ENCODE data around the gene UNC80. TPM values are rescaled to one million over a fixed set of nuclear protein-coding genes. Genes with fewer than 3 reads are reported as not detected.

Gene UNC80
- not detected for total RNA-seq

GRCh38 chr2:209771474-209772289, at the start of gene UNC80:
TSS of gene UNC80 (plus strand) at chr2:209771832. CDS start at chr2:209772073, 241 bp downstream.
- Mint-ChIP-seq H3K4me3 (no peak within 1 kb of the TSS), H3K27ac (no peak within 1 kb of the TSS), H3K9me3 (no peaks in the 10 kb centered on the region), H3K36me3 (ENCODE audit: low read depth) (no peaks in the 10 kb centered on the region), H3K4me1 (no peaks in the 10 kb centered on the region), H3K27me3 (peaks cover 18% of the 10 kb centered on the region)
- peak; percentile 27 for DNase-seq
- POLR2A ChIA-PET, result no interaction called here
- CTCF ChIA-PET, result interaction anchor here (0.7 kb wide), 1 partner anchor 192 kb away, joined by 3 read pairs; no protein-coding TSS in a partner anchor

- no peak for DNase-seq
- Mint-ChIP-seq H3K4me3 (no peak overlapping the region), H3K9me3 (no peaks in the 10 kb centered on the region), H3K4me1 (no peaks in the 10 kb centered on the region), H3K36me3 (ENCODE audit: low read depth) (no peaks in the 10 kb centered on the region), H3K27ac (no peak overlapping the region), H3K27me3 (no peaks in the 10 kb centered on the region)
- ChIA-PET POLR2A (no interaction called here), CTCF (no interaction called here)
Observed at GRCh38 chr2:209726311-209726710, 45.3 kb upstream of the UNC80 start.

- no peak for DNase-seq
- H3K27ac Mint-ChIP-seq, result no peak overlapping the region
- H3K36me3 Mint-ChIP-seq (ENCODE audit: low read depth), result no peaks in the 10 kb centered on the region
- no peaks in the 10 kb centered on the region for H3K27me3 Mint-ChIP-seq
- H3K4me3 Mint-ChIP-seq, result no peak overlapping the region
- no peaks in the 10 kb centered on the region for H3K9me3 Mint-ChIP-seq
- no peaks in the 10 kb centered on the region for H3K4me1 Mint-ChIP-seq
- ChIA-PET POLR2A (no interaction called here), CTCF (no interaction called here)
Observed at GRCh38 chr2:209727077-209727476, 44.6 kb upstream of the UNC80 start.

GRCh38 chr2:209734805-209735204, 36.8 kb upstream of the UNC80 start:
- CTCF ChIA-PET, result no interaction called here
- POLR2A ChIA-PET, result no interaction called here
- Mint-ChIP-seq H3K27me3 (no peaks in the 10 kb centered on the region), H3K9me3 (no peaks in the 10 kb centered on the region), H3K4me1 (no peaks in the 10 kb centered on the region), H3K4me3 (no peak overlapping the region), H3K27ac (no peak overlapping the region), H3K36me3 (ENCODE audit: low read depth) (no peaks in the 10 kb centered on the region)
- no peak for DNase-seq

GRCh38 chr2:209741953-209742352, 29.7 kb upstream of the UNC80 start:
- H3K36me3 Mint-ChIP-seq (ENCODE audit: low read depth), result no peaks in the 10 kb centered on the region
- DNase-seq, result no peak
- POLR2A ChIA-PET, result no interaction called here

GRCh38 chr2:209753020-209753419, 18.6 kb upstream of the UNC80 start:
- no peak for DNase-seq
- Mint-ChIP-seq H3K4me3 (no peak overlapping the region), H3K27me3 (peaks cover 2% of the 10 kb centered on the region), H3K36me3 (ENCODE audit: low read depth) (no peaks in the 10 kb centered on the region), H3K27ac (no peak overlapping the region), H3K4me1 (no peaks in the 10 kb centered on the region), H3K9me3 (no peaks in the 10 kb centered on the region)
- ChIA-PET CTCF (no interaction called here), POLR2A (no interaction called here)

More at GRCh38 chr2:209741953-209742352, 29.7 kb upstream of the UNC80 start:
- Mint-ChIP-seq H3K27ac (no peak overlapping the region), H3K4me1 (no peaks in the 10 kb centered on the region), H3K9me3 (no peaks in the 10 kb centered on the region), H3K27me3 (no peaks in the 10 kb centered on the region), H3K4me3 (no peak overlapping the region)
- CTCF ChIA-PET, result no interaction called here

- DNase-seq, result no peak
- no peaks in the 10 kb centered on the region for H3K9me3 Mint-ChIP-seq
- H3K4me3 Mint-ChIP-seq, result no peak overlapping the region
- no peaks in the 10 kb centered on the region for H3K36me3 Mint-ChIP-seq (ENCODE audit: low read depth)
- peaks cover 2% of the 10 kb centered on the region for H3K27me3 Mint-ChIP-seq
- ChIA-PET CTCF (no interaction called here), POLR2A (no interaction called here)
- no peak overlapping the region for H3K27ac Mint-ChIP-seq
- H3K4me1 Mint-ChIP-seq, result no peaks in the 10 kb centered on the region
Observed at GRCh38 chr2:209757163-209757562, 14.5 kb upstream of the UNC80 start.

- CTCF ChIA-PET, result interaction anchor here (0.8 kb wide), 1 partner anchor 16 kb away, joined by 3 read pairs; no protein-coding TSS in a partner anchor
- H3K27ac Mint-ChIP-seq, result no peak overlapping the region
- no peaks in the 10 kb centered on the region for H3K36me3 Mint-ChIP-seq (ENCODE audit: low read depth)
- peaks cover 2% of the 10 kb centered on the region for H3K27me3 Mint-ChIP-seq
- no peaks in the 10 kb centered on the region for H3K4me1 Mint-ChIP-seq
- DNase-seq, result no peak
- no peaks in the 10 kb centered on the region for H3K9me3 Mint-ChIP-seq
- H3K4me3 Mint-ChIP-seq, result no peak overlapping the region
- POLR2A ChIA-PET, result no interaction called here
Observed at GRCh38 chr2:209761566-209761965, 10.1 kb upstream of the UNC80 start.

- H3K4me1 Mint-ChIP-seq, result no peaks in the 10 kb centered on the region
- peaks cover 2% of the 10 kb centered on the region for H3K27me3 Mint-ChIP-seq
- no peaks in the 10 kb centered on the region for H3K36me3 Mint-ChIP-seq (ENCODE audit: low read depth)
- no peak overlapping the region for H3K27ac Mint-ChIP-seq
- no peak for DNase-seq
- no peaks in the 10 kb centered on the region for H3K9me3 Mint-ChIP-seq
- POLR2A ChIA-PET, result no interaction called here
- CTCF ChIA-PET, result no interaction called here
- no peak overlapping the region for H3K4me3 Mint-ChIP-seq
Observed at GRCh38 chr2:209762563-209762962, 9.1 kb upstream of the UNC80 start.

- no peaks in the 10 kb centered on the region for H3K9me3 Mint-ChIP-seq
Observed at GRCh38 chr2:209763106-209763505, 8.5 kb upstream of the UNC80 start.

GRCh38 chr2:209766613-209767012, 5.0 kb upstream of the UNC80 start:
- DNase-seq, result no peak
- H3K27ac Mint-ChIP-seq, result no peak overlapping the region
- no peaks in the 10 kb centered on the region for H3K36me3 Mint-ChIP-seq (ENCODE audit: low read depth)
- ChIA-PET CTCF (no interaction called here), POLR2A (no interaction called here)
- no peaks in the 10 kb centered on the region for H3K4me1 Mint-ChIP-seq
- H3K4me3 Mint-ChIP-seq, result no peak overlapping the region
- no peaks in the 10 kb centered on the region for H3K9me3 Mint-ChIP-seq
- H3K27me3 Mint-ChIP-seq, result peaks cover 10% of the 10 kb centered on the region

More at GRCh38 chr2:209763106-209763505, 8.5 kb upstream of the UNC80 start:
- no peak overlapping the region for H3K4me3 Mint-ChIP-seq
- H3K27me3 Mint-ChIP-seq, result no peaks in the 10 kb centered on the region
- H3K4me1 Mint-ChIP-seq, result no peaks in the 10 kb centered on the region
- DNase-seq, result no peak
- no peaks in the 10 kb centered on the region for H3K36me3 Mint-ChIP-seq (ENCODE audit: low read depth)
- H3K27ac Mint-ChIP-seq, result no peak overlapping the region
- CTCF ChIA-PET, result no interaction called here
- POLR2A ChIA-PET, result no interaction called here

- POLR2A ChIA-PET, result no interaction called here
- CTCF ChIA-PET, result no interaction called here
- no peaks in the 10 kb centered on the region for H3K4me1 Mint-ChIP-seq
- peaks cover 10% of the 10 kb centered on the region for H3K27me3 Mint-ChIP-seq
- DNase-seq, result no peak
- no peak overlapping the region for H3K27ac Mint-ChIP-seq
- no peak overlapping the region for H3K4me3 Mint-ChIP-seq
- no peaks in the 10 kb centered on the region for H3K36me3 Mint-ChIP-seq (ENCODE audit: low read depth)
- no peaks in the 10 kb centered on the region for H3K9me3 Mint-ChIP-seq
Observed at GRCh38 chr2:209767316-209767715, 4.3 kb upstream of the UNC80 start.

GRCh38 chr2:209768557-209768956, 3.1 kb upstream of the UNC80 start:
- no peaks in the 10 kb centered on the region for H3K36me3 Mint-ChIP-seq (ENCODE audit: low read depth)
- no peak for DNase-seq
- ChIA-PET POLR2A (no interaction called here), CTCF (no interaction called here)
- peaks cover 17% of the 10 kb centered on the region for H3K27me3 Mint-ChIP-seq
- no peak overlapping the region for H3K4me3 Mint-ChIP-seq
- H3K9me3 Mint-ChIP-seq, result no peaks in the 10 kb centered on the region
- no peak overlapping the region for H3K27ac Mint-ChIP-seq
- H3K4me1 Mint-ChIP-seq, result no peaks in the 10 kb centered on the region

- H3K36me3 Mint-ChIP-seq (ENCODE audit: low read depth), result no peaks in the 10 kb centered on the region
- no peak overlapping the region for H3K4me3 Mint-ChIP-seq
- H3K27ac Mint-ChIP-seq, result no peak overlapping the region
- H3K9me3 Mint-ChIP-seq, result no peaks in the 10 kb centered on the region
- no peak for DNase-seq
- no peaks in the 10 kb centered on the region for H3K4me1 Mint-ChIP-seq
- ChIA-PET POLR2A (no interaction called here), CTCF (no interaction called here)
- H3K27me3 Mint-ChIP-seq, result peaks cover 18% of the 10 kb centered on the region
Observed at GRCh38 chr2:209772290-209772685, 656 bp downstream of the UNC80 start.

Data from activated CD4-positive, alpha-beta memory T cell treated with anti-CD3 and anti-CD28 coated beads, Interleukin-2, amount 10 ng/mL, durations not matched to agents 7 days and 5 days (primary cell).